ENCODE data around the gene TBCEL.
"Not testable (repeated sequence)": the region's sequence is repeated elsewhere in the genome, so short reads cannot be mapped to it uniquely, and the experiment has no call there.

The TBCEL gene

GRCh38 chr11:121029813-121030445 lies 6.0 kb downstream of the TBCEL start:
- DNase-seq: no peak

DNA sequence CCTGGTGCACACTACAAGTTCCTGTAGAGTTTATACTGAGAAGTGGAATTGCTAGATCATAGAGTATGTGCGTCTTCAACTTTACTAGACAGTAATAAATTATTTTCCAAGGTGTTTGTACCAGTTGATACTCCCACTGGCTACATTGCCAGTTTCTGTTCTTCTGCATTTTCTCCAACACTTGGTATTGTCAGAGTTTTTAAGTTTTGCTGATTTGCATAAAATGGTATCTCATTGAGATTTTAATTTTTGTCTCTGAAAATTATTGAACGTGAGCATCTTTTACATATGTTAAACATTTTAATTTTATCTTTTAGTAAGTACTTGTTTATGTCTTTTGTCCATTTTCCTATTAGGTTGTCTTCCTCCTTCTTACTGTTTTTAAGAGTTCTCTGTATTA lies 7.3 kb downstream of the TBCEL start:
- no peak for DNase-seq

GRCh38 chr11:121031648-121032047 lies 7.7 kb downstream of the TBCEL start:
- DNase-seq: not testable (repeated sequence)

GRCh38 chr11:121032546-121032945 lies 8.6 kb downstream of the TBCEL start:
- no peak for DNase-seq

DNA sequence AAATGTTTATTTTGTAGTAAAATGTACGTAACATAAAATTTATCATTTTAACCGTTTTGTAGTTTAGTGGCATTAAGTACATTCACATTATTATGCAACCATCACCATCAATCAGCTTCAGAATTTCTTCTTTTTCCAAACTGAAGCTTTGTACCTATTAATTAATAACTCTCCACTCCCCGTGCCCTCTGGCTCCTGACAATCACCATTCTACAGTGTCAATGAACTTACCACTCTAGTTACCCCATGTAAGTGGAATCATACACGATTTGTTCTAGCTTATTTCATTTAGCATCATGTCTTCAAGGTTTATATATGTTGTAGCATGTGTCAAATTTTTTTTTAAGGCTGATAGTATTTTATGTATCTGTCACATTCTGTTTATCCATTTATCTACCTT lies 9.7 kb downstream of the TBCEL start:
- DNase-seq: no peak

DNA sequence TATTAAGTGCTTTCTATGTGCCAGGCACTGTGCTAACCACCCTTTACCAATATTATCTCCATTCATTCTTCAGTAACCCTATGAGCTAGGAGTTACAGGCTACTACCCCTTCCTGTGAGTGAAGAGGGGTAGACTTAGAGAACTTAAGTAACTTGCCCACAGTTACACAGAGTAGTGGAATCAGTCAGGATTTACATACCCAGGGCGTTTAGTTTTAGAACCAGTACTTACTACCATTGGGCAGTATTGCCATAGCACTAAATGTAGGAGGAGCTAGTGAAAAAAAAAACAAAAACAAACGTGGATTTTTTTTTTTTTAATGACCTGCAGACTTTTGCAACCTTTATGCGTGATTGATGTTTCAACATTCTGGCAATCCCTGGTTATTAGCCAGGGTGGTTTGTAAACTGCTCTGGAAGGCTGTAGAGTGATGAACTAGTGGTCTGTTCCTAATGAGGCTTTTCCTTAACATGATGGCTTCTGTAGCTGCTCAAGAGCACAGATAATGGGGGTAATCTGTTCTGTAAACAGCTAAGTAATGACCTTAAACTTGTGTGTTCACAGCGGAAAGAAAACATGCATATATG lies 11.4 kb downstream of the TBCEL start:
- DNase-seq: no peak

DNA sequence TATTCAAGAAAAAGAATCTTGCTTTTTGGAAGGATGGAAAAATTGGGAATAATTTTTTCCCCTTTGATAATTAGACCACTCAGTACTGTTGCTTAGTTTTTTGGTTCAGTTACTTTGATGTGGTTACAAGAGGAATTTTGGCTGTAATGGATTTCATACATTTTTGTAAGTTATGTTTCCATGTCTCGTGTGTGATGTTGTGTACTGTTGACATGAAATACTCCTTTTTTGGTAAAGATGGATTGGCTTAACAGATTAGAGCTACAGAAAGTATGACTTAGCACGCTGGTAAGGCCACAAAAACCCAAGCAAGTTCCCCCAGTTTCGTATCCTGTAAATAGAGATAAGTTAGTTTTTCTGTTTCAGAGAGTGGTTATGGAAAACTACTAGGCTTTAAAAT lies 11.9 kb downstream of the TBCEL start:
- no peak for DNase-seq

- no peak for DNase-seq
Measured at GRCh38 chr11:121037016-121037415, 13.1 kb downstream of the TBCEL start.

GRCh38 chr11:121038648-121039409 lies 14.9 kb downstream of the TBCEL start:
- DNase-seq: no peak

DNA sequence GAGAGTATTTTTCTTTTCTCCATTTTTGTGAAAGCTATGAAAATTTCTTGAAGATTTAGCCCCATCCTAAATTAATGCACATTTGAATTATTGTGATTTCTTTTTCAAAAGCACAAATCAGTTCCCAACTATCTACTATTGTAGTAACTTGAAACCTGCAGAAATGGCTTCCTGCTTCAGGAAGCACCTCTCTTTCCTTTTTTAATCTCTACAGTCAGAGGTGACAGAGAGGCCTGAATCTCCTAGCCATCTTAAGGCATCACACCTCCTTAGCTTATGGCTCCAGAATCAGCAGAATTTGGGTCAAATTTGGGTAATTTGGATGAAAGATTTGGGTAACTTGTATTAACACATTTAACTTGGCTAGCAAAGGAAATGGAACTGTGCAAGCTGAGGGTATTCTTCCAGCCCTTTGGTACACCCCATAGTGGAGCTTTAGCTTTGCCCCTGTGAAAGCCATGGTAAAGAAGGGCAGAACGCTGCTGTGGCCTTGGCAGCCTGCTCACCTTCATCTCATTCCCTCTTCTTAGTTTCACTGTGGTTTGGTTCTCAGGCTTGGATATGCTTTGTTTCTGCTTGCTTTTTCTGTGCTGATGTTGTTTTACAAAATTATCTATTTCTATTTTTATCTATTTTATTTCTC lies 16.2 kb downstream of the TBCEL start:
- DNase-seq: no peak

GRCh38 chr11:121040614-121041002 lies 16.7 kb downstream of the TBCEL start:
- DNase-seq: no peak

DNA sequence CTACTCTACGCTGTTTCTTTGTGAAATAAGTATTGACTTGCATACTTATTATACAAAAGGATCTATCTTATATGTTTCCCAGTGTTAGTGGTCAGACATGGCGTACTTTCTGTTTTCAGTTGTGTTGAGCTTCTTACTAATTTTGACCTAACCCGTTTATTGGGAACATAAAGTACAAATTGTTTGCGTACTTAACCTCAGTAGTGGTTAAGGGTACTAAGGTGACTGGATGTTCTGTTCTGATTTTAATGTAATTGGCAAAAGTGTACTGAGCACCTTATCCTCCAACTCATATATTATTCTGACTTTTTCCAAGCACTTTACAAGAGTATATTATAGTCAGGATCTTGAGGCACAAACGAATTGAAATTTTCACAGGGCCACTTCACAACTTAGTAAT lies 17.2 kb downstream of the TBCEL start:
- DNase-seq: no peak

- DNase-seq: no peak
Measured at GRCh38 chr11:121042296-121042695, 18.4 kb downstream of the TBCEL start.

GRCh38 chr11:121047926-121048325 lies 24.0 kb downstream of the TBCEL start:
- no peak for DNase-seq

DNA sequence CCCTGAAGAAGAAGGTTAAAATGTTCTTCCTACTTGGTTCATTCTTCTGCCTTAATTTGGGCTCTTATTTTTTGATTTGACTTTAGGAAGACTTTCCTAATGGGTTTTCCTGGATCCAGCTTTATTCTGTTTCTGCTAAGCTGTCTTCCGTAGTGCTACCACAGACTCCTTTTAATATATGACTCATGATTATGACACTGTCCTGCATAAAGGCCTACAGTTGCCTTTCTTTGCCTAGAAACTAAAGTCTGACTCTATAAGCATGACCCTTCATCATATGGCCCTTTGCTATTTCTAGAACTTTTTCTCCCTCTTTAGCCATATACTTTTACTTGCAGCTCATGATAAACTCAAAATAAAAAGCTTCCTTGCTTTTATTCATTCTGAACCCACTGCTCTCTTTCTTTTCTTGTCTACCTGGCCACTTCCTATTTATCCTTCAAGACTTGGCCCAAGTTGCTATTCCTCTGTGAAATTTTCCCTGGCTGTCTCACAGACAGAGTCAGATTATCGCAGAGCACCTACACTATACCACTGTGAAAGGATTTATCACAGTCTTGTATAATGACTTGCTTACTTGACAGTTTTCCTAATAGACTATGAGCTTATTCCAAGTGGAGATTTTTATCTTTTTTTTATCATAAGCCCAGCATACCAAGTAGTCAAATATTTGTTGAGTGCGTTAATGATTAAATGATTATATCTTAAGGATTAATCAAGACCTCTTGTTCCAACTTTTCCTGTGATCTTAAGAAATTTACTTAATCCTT lies 24.7 kb downstream of the TBCEL start:
- DNase-seq: no peak

DNA sequence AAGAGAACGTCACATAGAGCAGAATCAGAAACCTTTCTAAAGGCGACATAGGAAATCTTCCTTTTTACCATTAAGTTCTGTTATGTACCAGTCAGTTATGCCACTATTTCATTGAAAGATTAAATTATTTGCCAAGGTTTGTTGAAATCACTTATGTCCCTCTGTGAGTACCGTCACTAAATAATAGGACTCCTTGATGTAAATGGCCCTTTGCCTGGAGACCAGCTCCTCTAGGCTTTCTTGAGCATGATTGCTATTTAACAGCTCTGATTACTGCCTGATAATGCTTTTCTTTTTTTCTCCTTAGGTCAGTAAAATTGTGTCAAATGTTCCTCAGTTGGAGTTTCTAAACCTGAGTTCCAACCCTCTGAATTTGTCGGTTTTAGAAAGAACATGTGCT lies 29.3 kb downstream of the TBCEL start:
- no peak for DNase-seq

DNA sequence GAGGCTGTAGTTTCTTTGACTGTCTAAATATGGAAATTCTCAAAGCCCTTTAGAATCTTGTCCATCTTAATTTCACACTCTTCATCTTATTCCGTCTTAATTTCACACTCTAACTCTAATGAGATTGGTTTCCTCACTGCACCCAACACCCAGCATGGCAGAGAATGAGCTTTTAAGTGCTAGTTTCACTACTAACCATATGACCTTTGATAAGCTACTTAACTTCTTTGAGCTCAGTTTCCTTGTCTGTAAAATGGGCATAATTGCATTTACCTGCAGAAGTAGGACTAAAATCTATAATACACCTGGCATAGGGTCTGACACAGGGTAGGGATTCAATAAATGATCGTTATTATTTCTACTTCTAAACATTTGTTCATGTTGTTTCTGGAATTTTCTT lies 30.4 kb downstream of the TBCEL start:
- DNase-seq: no peak

DNA sequence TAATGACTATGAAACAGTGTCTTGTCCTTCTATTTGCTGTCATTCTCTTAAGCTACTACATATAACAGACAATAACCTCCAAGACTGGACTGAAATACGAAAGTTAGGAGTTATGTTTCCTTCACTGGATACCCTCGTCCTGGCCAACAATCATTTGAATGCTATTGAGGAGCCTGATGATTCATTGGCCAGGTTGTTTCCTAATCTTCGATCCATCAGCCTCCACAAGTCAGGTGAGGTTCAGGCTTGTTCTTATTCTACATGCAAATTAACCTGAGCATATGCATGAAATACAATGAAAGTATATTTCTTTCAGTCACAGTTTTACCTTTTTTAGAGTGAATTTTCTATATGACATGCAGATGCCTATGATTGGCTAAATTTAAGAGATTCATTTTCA lies 31.2 kb downstream of the TBCEL start:
- no peak for DNase-seq

- DNase-seq: no peak
Measured at GRCh38 chr11:121057922-121058321, 34.0 kb downstream of the TBCEL start.

- DNase-seq: no peak
Measured at GRCh38 chr11:121058941-121059340, 35.0 kb downstream of the TBCEL start.

GRCh38 chr11:121059605-121060004 lies 35.7 kb downstream of the TBCEL start:
- no peak for DNase-seq

DNA sequence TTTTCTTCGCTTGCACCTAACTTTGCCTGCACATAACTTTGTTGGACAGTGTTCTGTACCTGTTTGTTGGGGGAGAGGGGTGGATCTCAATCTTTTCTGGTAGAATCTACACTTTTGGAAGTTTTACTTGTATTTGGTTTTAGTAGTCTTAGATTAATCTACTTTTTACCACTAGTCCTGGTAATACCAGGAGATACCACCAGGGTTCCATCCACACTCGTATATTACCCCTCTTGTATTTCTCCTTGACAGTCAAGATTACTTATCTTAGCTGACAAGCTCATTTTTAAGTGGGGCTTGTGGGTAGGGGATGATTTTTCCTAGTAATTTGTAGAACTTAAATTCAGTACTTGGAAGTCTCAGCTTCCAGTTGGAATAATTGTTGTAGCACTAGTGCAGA lies 39.8 kb downstream of the TBCEL start:
- no peak for DNase-seq

DNA sequence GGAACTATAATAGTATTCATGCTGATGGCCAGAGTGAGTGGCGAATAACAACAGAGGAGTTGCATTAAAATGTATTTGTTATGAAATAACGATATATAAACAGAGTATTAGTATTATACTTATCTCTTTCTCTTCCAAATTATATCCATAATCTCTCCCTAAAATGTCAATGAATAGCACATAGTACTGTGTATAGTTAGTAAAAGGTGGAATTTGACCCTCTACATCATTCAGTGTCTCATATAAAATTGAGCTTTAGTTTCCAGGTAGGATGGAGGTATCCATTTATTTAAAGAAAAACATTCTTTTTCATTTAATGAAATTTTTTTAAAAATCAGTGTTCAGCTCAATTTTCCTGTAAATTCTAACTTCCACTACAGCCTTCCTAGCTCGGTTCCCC lies 42.7 kb downstream of the TBCEL start:
- DNase-seq: no peak
